ENCODE results near the gene ATG4C.

ATG4C gene

DNA sequence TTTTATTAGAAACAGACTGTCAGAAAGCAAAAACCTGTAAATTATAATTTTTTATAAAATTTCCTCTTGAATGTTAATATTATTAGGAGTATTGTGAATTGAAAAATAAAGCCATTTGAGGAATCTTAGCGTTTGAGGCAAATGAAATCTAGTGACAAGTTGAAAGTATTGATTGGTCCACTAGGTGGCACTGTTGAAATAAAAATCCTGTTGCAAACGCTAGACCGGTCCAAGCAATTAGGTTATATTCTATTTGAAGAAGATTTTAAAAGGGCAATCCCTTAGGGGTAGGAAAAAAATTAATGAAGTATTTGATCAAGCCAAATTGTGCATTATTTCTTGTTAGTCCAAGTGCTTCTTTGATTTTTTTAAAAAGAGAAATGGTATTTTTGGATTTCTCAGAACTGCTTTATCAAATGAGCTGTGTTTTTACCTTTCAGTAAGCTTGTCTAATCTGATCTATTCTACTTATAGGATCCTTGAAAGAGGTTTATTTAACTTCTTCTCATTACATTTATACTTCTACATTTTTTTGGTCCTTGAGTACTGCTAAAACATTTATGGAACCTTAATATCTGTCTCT is 57.7 kb downstream of the ATG4C start:
- peak; percentile 96 for FAIRE-seq

DNA sequence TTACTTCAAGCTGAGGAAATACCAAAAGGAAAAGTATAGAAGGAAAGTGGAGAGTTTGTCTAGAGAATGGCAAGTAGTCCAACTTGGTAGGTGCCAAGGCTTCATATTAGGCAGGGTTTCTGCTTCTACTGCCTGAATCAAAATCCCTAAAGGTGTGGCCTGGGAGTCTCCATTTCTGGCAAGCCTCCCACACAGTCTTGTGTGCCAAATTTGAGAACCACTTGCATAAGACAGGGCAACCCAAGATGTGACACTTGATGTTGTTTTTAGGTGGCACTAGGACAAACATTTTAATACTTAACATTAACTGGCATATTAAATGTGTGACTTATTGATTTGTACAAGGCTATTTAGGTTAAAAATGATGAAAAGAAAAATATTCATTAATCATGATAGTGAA is 60.1 kb downstream of the ATG4C start:
- FAIRE-seq: no peak

DNA sequence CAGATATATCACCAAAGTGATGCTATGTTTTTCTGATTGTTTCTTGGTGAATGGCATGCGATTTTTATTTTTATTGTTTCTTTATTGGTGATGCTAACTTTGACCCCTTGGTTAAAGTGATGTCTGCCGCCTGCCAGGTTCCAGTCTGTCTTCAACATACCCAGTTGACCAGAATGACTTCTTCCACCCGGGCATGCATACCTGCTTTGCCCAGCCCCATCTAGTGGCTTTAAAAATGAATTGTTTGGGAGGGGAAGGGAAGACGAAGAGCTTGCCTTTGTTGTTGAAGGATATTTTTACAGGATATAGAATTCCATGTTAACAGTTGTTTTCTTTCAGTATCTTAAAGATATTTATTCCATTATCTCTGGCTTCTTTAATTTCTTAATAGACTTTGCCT is 65.1 kb downstream of the ATG4C start:
- FAIRE-seq: no peak

DNA sequence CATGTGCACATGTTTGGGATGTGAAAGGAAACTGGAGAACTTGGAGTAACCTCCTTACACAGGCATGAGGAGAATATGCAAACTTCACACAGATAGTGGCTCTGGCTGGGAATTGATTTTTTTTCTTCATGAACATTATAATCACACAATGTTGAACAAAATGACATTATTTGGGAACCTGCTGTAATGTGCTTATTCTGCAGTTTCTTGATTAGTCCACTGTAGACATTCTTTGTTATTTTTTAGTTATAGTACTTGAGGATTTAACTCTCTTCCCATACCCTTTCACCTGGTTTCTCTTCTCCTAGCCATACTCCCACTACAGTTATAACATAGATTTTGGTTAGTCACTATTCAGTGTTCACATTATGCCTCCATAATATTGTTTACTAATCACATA is 68.3 kb downstream of the ATG4C start:
- FAIRE-seq: no peak

DNA sequence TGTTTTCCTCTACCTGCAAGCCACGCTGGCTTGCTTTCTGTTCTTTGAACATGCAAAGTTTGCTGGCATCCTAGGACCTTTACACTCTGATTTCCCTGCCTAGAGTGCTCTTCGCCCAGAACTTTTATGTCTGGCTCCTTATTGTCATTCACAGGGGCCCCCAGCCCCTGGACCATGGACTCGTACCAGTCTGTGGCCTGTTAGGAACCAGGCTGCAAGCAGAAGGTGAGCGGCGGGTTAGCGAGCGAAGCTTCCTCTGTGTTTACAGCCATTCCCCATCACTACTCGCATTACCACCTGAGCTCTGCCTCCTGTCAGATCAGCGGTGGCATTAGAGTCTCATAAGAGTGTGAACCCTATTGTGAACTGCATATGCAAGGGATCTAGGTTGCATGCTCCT is 73.0 kb downstream of the ATG4C start:
- no peak for FAIRE-seq

DNA sequence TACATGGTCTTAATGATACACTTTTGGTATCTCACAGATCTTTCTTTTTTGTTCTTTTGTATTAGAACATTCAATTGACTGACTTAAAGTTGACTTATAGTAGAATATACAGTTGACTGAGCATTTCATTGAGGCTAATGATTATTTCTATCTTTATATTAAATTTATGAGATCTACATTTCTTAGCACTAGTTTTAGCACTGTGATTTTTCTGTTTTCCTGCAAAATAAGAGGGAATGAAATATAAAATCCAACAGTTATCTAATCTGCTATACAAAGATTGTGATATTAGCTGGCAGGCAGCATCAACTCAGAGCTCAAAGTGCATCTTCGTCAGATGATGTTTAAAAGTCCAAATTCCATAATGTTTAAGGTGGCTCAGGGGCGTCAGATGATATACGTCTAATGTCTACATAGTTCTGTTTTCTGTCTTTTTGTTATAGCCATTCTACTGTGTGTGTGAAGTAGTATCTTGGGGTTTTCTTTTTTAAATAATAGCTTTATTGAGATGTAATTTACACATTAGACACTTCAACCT is 85.4 kb downstream of the ATG4C start:
- FAIRE-seq: no peak

DNA sequence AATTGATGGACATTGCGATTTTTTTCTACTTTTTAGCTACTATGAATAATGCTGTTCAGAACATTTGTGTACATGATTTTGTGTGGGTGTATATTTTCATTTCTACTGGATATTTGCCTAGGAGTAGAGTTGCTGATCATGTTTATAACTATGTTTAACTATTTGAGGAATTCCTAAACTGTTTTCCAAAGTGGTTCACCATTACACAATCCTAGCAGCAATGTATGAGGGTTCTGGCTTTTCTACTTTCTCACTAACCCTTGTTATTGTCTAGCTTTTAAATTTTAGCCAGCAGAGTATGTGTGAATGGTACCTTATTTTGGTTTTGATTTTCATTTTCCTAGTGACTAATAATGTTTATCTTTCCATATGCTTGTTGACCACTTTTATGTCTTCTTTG is 86.2 kb downstream of the ATG4C start:
- FAIRE-seq: no peak

DNA sequence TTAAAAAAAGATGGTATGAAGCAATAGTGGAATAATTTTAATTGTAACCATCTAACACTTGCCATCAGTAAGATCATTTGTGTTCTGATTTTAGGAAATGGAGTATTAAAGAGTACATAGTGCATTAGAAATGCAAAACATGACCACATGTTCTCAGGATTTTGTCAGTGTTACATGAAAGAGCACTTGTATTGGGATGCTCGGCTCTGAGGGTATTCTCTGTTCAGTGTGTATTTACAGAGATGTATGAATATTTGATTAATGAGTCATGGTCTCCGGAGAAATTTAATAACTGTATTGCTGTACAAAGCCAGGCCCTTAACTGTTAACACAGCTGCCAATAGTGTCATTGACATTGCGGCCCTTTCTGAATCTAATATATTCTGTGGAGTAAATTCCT is 91.7 kb downstream of the ATG4C start:
- FAIRE-seq: no peak

DNA sequence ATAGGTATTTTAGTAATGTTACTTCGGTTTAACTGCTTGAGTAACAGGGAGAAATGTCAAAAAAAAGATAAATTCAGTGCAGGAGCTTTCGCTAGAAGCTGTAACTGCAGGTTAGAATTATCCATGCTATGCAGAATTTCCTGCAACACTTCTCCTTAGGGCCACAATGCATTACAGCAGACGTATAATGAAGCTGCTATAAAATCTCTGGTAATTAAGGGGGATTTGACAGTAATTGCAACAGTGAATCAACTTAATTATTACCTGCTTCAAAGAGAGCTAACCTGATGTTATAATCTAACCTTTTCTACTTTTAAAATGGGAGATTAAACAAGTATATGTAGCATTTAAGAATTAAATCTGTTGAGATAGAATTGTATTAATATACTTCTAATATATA is 92.6 kb downstream of the ATG4C start:
- FAIRE-seq: no peak

DNA sequence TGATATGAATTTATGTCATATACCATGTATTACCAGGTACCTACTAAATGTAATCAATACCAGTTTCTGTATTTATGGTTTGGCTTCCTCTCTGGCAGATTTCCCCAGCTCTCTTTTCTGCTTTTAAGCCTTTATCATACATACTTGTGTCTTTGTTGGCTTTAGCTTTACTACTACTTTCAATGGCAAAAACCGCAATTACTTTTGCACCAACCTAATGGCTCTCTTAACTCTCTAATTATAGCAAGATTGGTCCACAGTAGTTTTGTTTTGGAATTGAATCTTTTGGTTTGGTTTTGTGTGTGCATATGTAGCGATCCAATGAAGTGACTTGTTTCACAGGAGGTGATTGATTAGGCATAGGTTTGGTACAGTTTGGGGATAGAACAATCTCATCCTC is 93.6 kb downstream of the ATG4C start:
- no peak for FAIRE-seq

DNA sequence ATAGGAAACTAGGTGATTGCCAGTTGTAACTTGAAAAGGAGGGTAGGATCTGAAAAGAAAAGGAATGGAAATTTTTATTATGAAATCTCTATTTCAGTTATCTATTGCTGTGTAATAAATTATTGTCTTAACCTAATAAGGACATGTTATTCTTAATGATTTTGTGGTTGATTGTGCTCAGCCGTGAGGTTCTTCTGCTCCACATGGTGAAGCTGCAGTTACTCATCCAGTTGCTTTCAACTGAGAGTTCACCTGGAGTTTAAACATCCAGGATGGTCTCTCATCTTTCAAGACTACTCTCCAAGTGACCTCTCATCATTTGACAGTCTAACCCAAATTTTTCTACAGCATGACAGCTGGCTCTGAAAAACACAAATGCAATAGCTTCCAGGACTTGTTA is 96.0 kb downstream of the ATG4C start:
- FAIRE-seq: no peak

DNA sequence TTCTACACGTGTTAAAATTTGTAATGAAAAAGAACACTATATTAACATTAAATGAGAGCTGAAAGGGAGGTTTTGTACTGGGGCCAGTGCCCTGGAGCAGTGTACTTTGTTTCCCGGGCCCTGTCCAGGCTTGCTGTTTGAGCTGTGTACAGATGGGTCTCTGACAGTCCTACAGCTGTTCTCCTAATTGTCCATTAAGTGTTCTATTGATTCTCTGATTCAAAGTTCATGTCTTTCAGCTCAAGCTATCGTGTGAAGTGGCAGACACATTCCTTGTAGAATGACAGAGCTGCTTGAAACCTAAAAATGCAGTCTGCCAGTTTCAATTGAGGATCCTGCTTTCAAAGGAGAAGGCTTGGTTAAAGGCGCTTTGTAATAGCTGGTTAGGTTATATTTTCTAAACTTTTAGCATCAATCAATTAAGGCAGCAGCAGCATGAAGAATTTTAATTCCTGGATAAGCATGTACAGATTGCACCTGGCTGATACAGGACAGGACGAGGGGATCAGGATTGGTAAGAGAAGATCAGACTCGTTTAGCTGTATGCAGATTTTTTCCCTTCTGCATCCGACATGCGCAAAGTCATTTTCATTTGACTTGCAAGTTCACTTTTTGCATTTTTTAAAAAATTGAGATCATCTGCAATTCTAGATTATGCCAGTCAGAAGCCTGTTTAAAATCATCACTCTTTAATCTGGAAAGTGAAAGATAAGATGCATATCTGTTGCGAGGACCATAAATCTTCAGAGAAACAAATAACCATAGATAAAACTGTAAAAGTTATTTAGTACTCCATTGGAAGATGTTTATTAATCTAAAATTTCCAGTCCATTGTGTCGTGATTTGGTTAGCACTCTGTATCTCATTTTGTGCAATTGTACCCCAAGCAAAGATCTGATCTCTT is 98.5 kb downstream of the ATG4C start:
- FAIRE-seq: no peak

DNA sequence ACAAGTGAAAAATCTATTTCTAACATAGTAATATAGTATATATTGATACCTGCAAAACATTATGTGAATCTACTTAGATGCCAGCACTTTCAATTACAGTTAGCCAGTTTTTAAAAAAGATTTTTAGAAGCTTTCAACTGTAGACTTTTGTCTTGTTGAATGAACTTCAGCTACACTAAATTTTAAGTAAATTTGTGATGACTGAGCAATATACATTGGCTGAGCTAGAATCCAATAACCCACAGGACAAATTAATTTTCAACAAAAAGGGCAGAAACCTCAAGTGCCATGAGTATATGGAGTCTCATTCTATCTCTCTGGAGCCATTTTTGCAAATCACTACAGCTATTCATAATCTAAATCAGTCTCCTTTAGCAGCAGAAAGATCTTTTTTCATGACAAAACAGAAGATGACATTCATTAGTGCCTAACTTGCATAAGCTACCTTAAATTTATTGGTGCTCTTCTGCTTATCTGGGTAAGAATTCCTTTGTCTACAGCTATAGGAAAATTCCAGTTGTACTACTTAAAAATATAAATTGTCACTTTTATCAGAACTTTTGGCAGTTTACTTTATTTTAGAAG is 100.3 kb downstream of the ATG4C start:
- FAIRE-seq: no peak

DNA sequence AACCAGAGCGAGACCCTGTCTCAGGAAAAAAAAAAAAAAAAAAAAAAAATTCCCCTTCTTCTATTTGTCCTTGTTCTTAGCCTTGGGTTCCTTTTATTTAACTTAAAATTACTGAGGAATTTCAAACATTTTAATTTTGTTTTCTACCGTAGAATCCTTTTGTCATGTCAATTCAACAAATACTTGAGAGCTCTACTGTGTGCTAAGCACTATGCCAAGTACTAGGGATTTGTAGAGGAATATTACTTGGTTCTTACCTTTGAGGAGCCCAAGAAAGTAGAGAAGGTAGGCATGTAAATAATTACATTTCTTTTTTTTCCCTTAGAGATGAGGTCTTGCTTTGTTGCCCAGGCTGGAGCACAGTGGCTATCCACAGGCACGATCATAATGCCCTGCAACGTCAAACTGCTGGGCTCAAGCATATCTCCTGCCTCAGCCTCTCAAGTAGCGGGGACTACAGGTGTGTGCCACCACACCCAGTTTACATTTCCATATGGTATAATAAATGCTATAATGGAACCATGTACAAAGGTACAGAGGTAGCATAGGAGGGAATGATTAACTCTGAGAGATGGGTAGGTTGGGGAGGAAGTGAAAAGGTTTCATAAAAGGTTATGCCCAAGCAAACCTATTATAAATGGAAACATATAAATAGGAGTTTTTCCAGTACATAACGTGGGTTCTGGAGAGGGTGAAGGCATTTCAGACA is 104.0 kb downstream of the ATG4C start:
- no peak for FAIRE-seq

DNA sequence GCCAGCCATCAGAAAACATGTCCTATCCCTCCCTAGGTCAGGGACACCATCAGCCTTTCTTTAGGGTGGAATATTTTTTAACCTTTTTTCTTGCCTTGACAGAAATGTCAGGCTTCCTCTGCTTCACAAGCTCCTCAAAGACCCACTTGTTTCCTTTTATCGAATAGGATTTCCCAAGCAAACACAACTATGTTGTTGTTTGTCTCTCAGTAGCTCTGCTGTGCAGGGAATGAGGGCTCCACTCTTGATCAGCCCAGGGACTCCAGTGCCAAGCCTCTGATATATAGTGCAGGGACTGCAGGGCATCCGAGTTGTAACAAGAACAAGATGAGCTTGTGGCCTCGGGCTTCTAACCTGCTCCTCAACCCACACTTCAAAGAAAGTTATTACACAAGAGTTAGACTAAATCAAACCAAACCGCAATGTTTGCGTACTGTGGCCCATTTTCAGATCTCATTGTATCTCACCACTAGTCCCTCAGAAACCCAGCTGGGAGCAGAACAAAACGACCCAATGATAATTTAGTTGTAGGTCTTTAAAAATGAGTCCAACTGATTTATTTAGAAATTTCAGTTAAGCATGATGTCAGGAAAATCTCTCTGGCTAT is 108.1 kb downstream of the ATG4C start:
- FAIRE-seq: no peak

DNA sequence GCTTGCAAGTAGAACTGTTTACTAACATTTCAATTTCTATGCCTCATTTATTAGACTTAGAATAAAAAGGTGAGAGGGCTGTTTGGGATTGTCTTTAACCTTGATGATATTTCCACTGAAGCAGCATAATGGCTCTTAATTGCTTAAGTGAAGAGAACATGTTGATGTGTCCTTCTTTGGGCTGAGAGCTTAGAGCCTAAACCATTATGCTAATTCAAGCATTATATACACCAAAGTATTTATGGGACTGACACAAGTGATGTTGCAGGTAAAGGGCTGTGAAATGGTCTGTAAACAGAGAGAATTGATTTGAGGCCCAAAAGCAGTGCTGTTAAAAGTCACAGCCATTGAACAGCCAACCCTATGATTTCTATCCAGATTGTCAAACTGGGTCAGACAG is 113.9 kb downstream of the ATG4C start:
- no peak for FAIRE-seq

DNA sequence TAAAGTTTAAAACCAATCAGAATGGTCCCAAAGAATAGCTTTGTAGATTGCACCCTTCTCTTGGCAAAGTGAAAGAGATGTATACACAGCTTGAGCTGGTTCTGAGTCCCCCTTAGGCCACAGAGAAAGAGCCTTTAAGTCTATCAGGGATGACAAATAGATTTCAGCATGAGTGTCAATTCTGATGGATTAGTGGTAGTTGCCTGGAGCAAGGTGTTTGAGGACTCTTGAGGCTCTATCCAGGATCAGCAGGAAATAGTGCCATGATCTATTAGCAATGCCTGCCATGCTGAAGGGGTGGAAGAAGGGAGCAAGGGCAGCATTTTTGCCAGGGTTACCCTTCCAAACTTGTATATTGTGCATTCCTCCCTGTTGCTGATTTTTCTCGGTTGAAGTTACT is 116.6 kb downstream of the ATG4C start:
- no peak for FAIRE-seq

DNA sequence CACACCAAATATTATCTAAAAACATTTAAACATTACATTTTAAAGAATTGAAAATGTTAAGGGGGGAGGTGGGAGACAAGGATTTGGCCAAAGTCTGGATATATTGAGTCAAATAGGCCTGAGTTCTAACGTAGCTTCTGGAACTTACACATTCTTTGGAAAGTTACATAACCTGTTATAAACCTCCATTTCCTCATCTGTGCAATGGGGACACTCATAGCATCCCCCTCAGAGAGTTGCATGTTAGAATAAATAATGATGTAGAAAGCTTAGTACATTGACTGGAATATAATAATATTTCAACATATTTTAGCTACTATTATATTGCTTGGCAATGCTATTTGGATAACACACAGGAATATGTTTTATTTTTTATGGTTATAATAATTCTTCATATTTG is 117.7 kb downstream of the ATG4C start:
- no peak for FAIRE-seq

DNA sequence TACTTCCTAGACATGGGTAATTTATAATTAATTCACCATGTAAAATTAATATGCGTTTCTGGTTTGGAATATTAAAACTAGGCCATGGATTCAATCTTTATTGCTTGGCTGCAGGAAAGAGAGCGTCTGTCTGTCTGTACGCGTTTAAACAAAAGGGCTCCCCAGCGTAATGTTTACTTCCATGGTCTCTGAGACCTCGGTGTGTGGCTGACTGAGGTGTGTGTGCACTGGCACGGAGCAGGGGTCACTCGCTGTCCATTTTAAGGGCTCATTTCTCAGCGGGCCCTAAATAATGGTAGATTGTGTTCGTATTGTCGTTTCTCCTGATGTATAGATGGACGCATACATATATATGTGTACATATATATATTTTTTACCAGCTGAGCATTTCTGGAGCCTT is 119.6 kb downstream of the ATG4C start:
- FAIRE-seq: no peak

DNA sequence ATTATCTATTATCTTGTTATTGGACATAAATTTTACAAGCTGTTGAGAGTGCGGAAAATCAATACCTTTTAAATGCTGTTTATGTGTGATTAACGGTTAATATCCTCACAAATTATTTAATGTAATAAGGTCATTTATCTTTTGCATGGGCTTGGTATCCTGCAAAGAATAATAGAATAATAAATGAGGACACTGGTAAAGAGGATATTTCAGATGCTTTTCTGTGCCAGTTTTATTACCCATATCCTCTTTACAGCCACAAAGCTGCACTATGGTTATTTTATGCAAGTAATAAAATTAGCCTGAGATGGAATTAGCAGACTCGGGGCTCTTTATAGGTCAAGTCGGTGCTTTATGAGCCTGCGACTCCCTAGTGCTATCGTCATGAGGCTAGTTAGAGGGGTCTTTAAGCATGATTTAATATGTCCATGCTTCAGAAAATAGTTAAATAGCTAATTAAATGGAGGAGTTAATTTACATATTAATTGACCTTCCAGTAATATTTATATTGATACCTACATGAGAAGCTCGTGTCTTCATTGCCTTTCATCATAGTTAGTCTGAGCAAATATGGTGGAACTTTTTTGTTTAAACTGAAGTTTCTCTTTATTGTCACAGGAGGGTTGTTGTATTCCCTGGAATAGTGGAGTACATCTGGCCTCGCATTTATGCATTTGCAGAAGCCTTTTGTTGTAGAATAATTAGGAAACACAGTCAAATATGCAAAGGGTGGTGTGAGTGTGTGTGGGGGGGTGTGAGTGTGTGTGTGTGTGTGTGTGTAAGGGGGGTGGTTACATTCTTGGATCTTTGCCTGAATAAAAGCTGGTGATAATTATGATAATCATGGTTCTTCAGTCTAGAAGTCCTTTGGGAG is 120.3 kb downstream of the ATG4C start:
- FAIRE-seq: no peak

DNA sequence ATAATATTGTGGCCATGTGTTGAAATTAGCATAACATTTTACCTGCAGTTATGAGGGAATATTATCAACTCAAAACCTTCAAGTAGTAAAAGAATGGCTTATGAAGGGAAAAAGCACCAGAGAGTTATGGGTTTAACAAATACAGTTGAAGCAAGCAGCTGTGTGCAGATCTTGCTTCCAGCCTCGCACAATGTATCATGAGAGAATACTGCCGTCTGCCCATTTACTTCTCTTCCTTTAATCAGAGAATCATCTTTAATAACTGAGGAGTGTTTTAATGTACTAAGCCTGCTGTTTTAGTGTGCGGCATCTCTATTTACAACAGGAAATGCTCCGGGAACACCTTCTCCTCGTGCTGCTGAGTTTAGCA is 120.9 kb downstream of the ATG4C start:
- FAIRE-seq: no peak

DNA sequence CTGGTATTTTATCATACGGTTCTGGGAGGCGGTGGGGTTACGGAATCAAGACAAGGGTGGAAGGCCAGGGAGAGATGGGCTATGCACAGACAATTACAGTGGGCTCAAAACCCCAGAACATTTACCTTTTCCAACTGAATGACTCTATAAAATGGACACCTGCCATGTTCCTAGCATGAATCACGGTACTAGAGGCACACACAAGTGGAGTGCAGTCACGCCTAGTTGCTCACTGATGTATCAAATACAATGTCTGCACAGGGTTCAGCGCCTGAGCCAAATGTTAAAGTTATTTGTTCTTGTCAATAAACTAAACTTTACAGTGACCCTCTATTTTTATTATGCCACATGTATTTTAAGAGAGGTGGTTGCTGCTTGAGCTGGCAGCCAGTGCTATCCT is 121.4 kb downstream of the ATG4C start:
- no peak for FAIRE-seq
